Stimulated activated CD4-positive, alpha-beta T cell treated with anti-CD3 and anti-CD28 coated beads, Interleukin-4, amount 100 ng/mL, for 4 hours (primary cell): ENCODE measurements around the gene GABRB1.

ENCODE experiments used
- DNase-seq, 2 experiments: peaks; one replicate each; pipeline ENCODE4 v3.0.0-alpha.2; 2020

GABRB1 gene

GRCh38 chr4:47031011-47031678 is at the start of gene GABRB1:
GABRB1 (plus strand) TSS chr4:47031567.
- DNase-seq: no peak

DNA sequence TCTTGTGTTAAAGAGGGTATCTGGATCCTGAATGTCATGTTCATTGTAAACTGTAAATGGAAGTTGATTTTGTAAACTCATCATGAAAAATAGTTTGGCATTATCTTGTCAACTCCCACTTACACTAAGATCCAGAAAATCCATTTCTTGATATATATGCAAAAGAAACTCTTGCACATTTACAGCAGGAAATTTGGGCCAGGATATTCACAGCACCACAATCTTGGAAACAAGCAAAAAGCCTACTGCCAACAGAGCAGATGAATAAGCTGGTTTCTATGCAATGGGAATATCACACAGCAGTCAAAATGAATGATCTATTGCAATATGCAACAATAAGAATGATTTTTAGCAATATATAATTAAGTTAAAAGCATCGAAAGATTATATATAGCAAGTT is 46.6 kb upstream of the GABRB1 start:
- DNase-seq: no peak

DNA sequence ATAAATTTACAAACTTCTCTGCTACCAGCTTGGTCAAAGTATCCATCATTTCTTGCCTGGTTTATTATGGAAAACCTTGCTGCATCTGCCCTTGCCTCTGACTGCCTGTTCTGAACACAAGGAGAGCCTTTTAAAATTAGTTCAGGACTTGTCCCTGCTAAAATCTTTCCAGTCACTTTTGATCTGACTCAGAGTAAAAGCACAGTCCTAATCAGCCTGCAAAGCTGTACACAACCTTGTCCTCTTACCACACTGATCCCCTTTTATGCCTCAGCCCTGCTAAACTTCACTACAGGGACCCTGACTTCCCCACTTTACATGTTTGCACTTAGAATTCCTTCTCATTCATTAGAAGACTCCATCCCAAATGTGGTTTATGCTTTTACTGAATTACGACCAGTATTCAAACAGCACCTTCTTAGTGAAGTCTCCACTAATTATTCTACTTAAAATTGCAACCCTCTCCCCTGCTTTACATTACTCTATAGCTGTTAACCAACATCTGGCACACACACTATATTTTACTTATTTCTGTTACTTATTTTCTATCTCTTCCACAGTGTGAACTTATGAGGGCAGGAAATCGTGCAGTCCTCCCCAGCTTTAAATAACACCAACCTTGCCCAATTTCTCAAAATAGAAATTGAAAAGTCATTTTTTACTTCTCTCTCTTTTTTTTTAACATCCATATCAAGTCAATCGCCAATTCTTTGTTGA is 44.3 kb upstream of the GABRB1 start:
- no peak for DNase-seq

DNA sequence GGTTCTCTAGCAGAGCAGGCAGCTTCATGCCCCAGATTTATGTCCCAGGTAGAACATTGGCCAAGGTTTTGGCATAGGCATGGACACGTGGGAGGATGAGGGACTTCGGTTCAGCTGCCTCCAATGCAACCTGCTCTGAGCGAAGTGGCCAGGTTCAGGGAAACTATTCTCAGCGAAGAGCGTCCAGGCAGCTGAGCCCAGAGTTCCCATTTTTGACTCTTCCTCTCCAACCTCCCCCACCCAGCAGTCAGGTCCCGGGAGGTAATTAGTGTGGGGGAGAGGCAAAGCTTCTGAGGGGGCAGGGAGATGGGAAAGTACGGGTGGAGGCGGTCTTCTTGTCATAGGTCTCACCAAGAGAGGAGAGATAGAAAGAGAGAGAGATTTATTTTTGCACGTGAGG is 39.0 kb upstream of the GABRB1 start:
- DNase-seq: no peak

- DNase-seq: no peak
Measured at GRCh38 chr4:46993075-46994006, 38.0 kb upstream of the GABRB1 start, which contains the start of gene GABRA4. GABRA4 (minus strand) TSS chr4:46993581; CDS start chr4:46993424, 157 bp downstream.

DNA sequence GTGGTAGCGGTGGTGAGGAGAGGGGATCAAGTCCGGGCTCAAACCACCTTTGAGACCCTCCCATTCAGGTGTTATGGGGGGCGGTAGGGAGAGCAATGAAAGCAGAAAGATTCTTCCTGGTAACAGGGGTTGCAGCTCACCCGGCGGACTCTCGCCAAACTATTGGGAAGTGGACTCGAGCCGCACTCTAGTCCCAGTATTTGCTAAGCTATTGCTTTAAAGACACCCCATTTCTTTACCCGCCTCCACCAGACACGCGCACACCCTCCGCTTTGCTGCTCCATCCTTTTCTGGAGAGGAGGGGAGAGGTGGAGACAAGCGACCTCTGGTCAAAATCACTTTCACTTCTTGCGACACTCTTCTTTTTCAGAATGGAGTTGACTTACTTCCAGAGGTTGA is 37.4 kb upstream of the GABRB1 start:
- no peak for DNase-seq

DNA sequence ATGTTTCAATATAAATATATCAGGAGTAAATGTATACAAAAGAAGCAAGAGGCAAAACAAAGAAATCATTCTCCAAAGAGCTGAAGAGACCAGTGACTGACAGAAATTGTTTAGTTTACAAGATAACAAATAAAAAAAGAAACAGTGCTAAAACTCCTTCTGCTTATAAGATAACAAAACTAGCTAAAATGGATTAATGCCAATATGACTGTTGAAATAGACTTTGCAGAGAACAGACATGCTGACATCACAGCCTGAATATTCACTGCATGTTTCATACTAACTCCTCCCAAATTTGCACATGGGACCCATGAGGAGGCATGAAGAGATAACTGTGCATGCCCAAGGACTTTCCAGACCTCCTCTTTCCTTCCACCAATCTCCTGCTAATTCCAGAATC is 31.8 kb upstream of the GABRB1 start:
- DNase-seq: no peak

GRCh38 chr4:47000406-47000805 is 31.0 kb upstream of the GABRB1 start:
- no peak for DNase-seq

- no peak for DNase-seq
Measured at GRCh38 chr4:47002580-47002979, 28.8 kb upstream of the GABRB1 start.

GRCh38 chr4:47010347-47010911 is 20.9 kb upstream of the GABRB1 start:
- no peak for DNase-seq

DNA sequence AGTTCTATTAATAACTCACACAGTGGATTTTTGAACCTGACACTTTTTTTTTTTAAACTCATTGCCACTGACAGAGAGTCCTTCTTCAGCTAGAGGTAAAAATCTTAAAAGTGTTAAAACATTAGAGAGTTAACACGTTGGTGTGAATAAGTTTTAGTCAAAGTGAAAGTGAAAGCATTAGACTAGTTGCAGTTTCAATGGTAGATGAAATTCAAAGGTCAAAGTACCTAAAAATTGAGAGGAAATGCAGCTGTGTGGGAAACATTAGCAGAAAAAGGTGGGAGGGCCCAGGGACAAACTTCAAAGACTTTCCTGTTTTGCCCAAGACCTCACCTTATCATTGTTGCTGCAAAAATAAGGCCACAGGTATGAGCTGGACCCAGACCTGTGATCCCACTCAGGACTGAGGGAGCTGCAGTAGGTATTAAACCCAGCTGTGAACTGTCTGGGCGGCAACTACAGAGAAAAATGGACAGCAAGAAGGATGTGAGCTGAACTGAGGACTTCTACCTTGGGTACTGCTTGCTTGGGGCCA is 20.4 kb upstream of the GABRB1 start:
- no peak for DNase-seq

DNA sequence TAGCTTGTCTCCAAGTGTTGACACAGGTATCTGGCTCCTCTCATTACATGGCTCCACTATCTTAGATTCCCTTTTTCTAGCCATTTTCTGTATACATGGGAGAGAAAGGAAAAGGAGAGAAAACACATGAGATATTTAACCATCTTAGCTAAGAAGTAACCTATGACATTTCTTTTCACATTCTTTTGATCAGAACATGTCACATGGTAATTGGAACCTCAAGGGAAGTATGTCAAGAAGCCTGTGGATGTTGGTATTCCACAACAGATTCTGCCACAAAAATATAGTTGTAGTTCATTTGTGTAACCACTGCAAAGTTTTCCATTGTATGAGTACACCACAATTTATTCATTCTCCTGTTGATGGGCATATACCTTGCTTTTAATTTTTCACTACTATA is 18.7 kb upstream of the GABRB1 start:
- DNase-seq: no peak

- DNase-seq: no peak
Measured at GRCh38 chr4:47013373-47013772, 18.0 kb upstream of the GABRB1 start.

DNA sequence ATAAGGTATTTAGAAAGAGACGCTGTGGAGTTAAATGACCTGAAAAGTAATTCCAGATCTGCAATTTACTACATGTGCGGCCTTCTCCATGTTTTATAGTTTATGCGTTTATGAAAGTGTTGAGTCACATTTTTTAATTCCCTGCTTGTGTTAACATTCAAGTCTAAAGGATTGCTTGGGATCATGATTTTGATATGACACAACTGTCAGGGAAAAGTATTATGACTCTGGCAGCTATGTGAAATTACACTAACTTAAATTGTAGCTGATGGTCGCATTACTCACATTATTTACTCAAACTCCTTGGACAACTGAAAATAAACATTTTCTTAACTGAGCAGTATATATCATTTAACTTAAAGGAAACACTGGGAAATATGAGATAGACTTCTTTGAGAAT is 14.3 kb upstream of the GABRB1 start:
- DNase-seq: no peak

GRCh38 chr4:47017494-47017893 is 13.9 kb upstream of the GABRB1 start:
- DNase-seq: no peak

DNA sequence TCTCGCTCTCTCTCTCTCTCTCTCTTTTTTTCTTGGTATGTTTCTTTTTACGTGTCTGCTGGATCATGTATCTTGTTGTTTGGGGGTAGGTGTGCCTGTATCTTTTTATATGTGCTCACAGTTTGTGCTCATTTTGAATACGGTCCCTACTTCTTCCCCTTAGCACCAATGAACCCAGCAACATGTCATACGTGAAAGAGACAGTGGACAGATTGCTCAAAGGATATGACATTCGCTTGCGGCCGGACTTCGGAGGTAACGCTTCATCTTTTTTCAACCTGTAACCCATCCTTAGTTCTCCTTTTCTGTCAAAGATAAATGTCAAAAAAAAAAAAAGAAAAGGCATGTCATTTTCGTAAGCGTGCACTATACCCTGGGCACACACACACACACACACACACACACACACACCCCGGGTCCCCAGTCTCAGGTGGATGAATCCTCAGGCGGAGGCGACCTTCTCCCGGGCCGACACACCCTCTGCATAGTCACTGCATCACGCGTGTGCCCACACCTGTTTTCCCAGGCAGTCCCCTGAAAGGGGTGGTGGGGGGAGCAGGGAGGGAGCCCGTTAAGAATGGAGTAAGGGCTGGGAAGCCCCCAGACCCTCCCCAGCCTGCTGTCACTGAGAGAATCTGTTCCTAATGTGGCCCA is 511 bp downstream of the GABRB1 start:
- no peak for DNase-seq

DNA sequence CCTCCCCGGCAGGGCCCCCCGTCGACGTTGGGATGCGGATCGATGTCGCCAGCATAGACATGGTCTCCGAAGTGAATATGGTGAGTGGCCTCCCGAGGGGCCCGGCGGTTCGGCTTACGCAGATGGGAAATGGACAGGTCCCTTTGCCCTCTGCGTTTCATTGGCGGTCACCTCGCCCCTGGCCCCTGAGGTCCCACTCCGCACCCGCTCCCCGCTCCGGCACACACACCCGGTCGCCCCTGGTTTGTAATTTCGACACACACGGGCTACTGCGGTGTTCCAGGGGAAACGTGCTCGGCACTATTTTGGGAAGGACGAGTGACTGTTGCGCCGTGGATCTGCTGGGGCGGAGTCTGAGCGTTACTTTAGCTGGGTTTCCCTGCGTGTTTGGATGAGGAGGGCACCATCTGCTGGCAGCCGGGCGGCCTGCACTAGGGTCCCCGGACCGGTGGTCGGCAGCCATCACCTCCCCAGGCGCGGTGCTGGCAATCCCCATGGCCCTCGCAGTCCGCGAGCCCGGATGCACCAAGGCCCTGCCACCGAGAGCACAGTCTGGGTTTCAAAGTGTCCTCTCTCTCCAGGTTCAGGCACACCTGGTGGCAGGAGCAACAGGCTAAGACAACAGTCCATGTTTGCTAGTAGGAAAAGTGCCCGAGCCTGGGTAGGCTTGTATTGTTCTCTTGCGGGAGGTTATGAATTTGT is 1.2 kb downstream of the GABRB1 start:
- DNase-seq: peak in 1 of 2 experiments; percentile 22

- no peak for DNase-seq
Measured at GRCh38 chr4:47038263-47038662, 6.9 kb downstream of the GABRB1 start.

DNA sequence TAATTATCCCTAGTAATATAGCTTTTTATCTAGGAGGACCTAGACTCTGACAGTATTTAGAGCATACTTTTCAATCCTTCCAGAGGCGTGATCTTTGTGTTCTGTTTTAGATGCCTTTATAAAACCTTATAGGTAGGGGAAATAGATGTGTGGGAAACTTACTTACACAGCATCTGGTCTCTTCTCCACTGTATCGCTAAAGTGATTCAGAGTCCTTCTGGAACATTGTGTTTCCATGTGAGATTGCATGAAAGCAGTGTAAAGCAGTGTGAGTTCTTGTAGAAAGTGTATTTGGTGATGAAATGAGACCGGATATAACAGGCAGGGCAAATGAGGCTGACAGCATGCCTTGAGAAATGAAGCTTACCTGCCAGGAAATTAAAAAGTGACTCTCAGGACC is 9.5 kb downstream of the GABRB1 start:
- DNase-seq: no peak

GRCh38 chr4:47043821-47044220 is 12.5 kb downstream of the GABRB1 start:
- no peak for DNase-seq

- no peak for DNase-seq
Measured at GRCh38 chr4:47045261-47045660, 13.9 kb downstream of the GABRB1 start.

GRCh38 chr4:47049347-47049746 is 18.0 kb downstream of the GABRB1 start:
- no peak for DNase-seq
